Esophagus (tissue), 2 donors: ENCODE data around the gene SMARCC2. TPM values are rescaled to one million over a fixed set of nuclear protein-coding genes. Genes with fewer than 3 reads are reported as not detected.
"Not testable (repeated sequence)": the region's sequence is repeated elsewhere in the genome, so short reads cannot be mapped to it uniquely, and the experiment has no call there.

Source experiments
- H3K27ac ChIP-seq, 2 donors: one replicate each; pipeline ENCODE4 v1.5.1; 2013; ENCODE audit warnings: low read depth in 2 of 2, mild to moderate bottlenecking in 2 of 2, inconsistent platforms in 1 of 2, low read length in 1 of 2, moderate library complexity in 1 of 2
- H3K27me3 ChIP-seq, 2 donors: one replicate each; pipeline ENCODE4 v1.6.1; 2013; ENCODE audit warnings: low read length in 2 of 2, control low read depth in 1 of 2, mild to moderate bottlenecking in 1 of 2; ENCODE audit not compliant: insufficient read depth in 2 of 2, control insufficient read depth in 1 of 2
- H3K36me3 ChIP-seq, 2 donors: one replicate each; pipeline ENCODE4 v1.6.1; 2013; ENCODE audit warnings: low read length in 1 of 2; ENCODE audit not compliant: control insufficient read depth in 2 of 2, insufficient read depth in 2 of 2
- H3K4me1 ChIP-seq, 2 donors: one replicate each; pipeline ENCODE4 v1.6.1; 2013; ENCODE audit warnings: low read length in 1 of 2; ENCODE audit not compliant: control insufficient read depth in 2 of 2, insufficient read depth in 2 of 2
- H3K4me3 ChIP-seq, 2 donors: one replicate each; pipeline ENCODE4 v1.5.1; 2013; ENCODE audit warnings: low read length in 2 of 2, mild to moderate bottlenecking in 2 of 2, low read depth in 1 of 2, moderate library complexity in 1 of 2
- H3K9me3 ChIP-seq, 2 donors: one replicate each; pipeline ENCODE4 v1.6.1; 2013; ENCODE audit warnings: mild to moderate bottlenecking in 2 of 2, low read depth in 1 of 2, low read length in 1 of 2, moderate library complexity in 1 of 2; ENCODE audit not compliant: control insufficient read depth in 2 of 2, insufficient read depth in 1 of 2
- WGBS, 2 donors: extraction: QIAGEN DNeasy Blood & Tissue Kit; methylation state at CpG; one replicate each; pipeline ENCODE4 v1.1.7; 2013; 5-methylcytosine and 5-hydroxymethylcytosine counted together
- polyA plus RNA-seq, 2 donors: library from polyadenylated mRNA; stranded (reverse); fragments of 200-250 nt; gene quantifications; one replicate each; pipeline ENCODE4 v1.2.3, GENCODE V29; 2013
- donor health status: healthy with polysubstance abuse.
- donor health status: Bipolar disorder and iron deficiency.

SMARCC2 gene
- polyA plus RNA-seq, 2 donors, result 21.4 to 31.4 TPM

- H3K27ac ChIP-seq, H3K27me3 ChIP-seq, H3K4me3 ChIP-seq, H3K9me3 ChIP-seq, H3K4me1 ChIP-seq, H3K36me3 ChIP-seq: not testable (repeated sequence)
- WGBS, 2 donors, result 78 to 83% methylated on average over 11 of the region's 11 CpGs
Observed at GRCh38 chr12:56196818-56197550, 7.7 kb upstream of the SMARCC2 start.

- no peak overlapping the region for H3K27ac ChIP-seq
- WGBS, 2 donors, result 50% methylated on average over 1 of the region's 1 CpG
- no peaks in the 10 kb centered on the region for H3K27me3 ChIP-seq
- H3K9me3 ChIP-seq, result no peaks in the 10 kb centered on the region
- H3K36me3 ChIP-seq, result no peaks in the 10 kb centered on the region
- peaks cover 0 to under 1% of the 10 kb centered on the region in 2 donors for H3K4me1 ChIP-seq
- H3K4me3 ChIP-seq, result no peak overlapping the region
Observed at GRCh38 chr12:56193025-56193578, 3.8 kb upstream of the SMARCC2 start.

DNA sequence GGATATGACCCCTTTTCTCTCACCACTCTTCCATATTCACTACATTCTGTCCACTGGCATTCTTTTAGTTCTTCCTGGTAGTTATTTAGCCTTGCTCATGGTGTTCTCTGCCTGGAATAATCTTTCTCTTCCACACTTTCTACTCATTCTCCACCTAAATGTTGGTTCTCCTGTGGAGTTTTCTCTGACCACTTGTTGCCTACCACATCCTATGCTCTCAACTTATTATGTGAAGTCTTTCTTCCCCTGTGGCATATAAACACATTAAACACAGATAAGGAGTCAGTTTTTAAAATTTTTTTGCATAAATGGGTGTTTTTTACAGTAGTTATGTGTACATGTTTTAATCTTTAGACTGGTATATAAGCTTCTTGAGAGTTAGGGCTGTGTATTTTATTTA lies 3.3 kb upstream of the SMARCC2 start:
- H3K9me3 ChIP-seq, result no peaks in the 10 kb centered on the region
- H3K27ac ChIP-seq, result no peak overlapping the region
- H3K27me3 ChIP-seq, result no peaks in the 10 kb centered on the region
- H3K36me3 ChIP-seq, result no peaks in the 10 kb centered on the region
- H3K4me3 ChIP-seq, result no peak overlapping the region
- H3K4me1 ChIP-seq, result peaks cover 0 to 2% of the 10 kb centered on the region in 2 donors

GRCh38 chr12:56190695-56191155 lies 1.4 kb upstream of the SMARCC2 start:
- Histone ChIP-seq H3K36me3 (peaks cover 0 to 2% of the 10 kb centered on the region in 2 donors), H3K27me3 (no peaks in the 10 kb centered on the region), H3K9me3 (no peaks in the 10 kb centered on the region), H3K4me3 (peak overlapping the region in 1 of 2 donors; percentile 83), H3K27ac (peak overlapping the region; percentile 2 to 99), H3K4me1 (peaks cover 0 to 2% of the 10 kb centered on the region in 2 donors)
- WGBS, 2 donors, result 21 to 25% methylated on average over 9 of the region's 9 CpGs

- Histone ChIP-seq H3K4me1 (peaks cover 0 to 2% of the 10 kb centered on the region in 2 donors), H3K27me3 (no peaks in the 10 kb centered on the region), H3K4me3 (peak overlapping the region; percentile 70 to 83), H3K9me3 (no peaks in the 10 kb centered on the region), H3K36me3 (peaks cover 0 to 2% of the 10 kb centered on the region in 2 donors), H3K27ac (peak overlapping the region; percentile 78 to 99)
- 1% methylated on average over 42 of the region's 42 CpGs for WGBS, 2 donors
Observed at GRCh38 chr12:56189918-56190694, 823 bp upstream of the SMARCC2 start.

DNA sequence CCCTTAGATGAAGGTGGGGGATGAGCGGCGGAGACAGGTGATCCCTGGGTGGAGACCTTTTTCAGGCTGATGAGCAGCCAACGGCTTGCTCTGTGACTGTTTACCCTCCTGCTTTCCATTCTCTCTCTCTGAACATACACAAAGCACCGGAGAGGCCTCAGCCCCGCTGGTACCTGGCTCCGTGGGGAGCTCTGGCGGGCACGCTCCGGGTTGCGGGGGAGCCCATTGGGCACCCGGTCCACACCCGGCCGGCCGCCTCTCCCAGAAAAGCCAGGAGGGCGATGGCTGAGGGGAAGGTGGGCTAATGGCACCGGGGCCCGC lies 545 bp downstream of the SMARCC2 start:
- Histone ChIP-seq H3K36me3 (peaks cover 2 to 9% of the 10 kb centered on the region in 2 donors), H3K9me3 (no peaks in the 10 kb centered on the region), H3K4me3 (peak overlapping the region; percentile 80 to 83), H3K4me1 (peaks cover 0 to 2% of the 10 kb centered on the region in 2 donors), H3K27ac (peak overlapping the region; percentile 78 to 80), H3K27me3 (no peaks in the 10 kb centered on the region)
- 0 to 1% methylated on average over 17 of the region's 17 CpGs for WGBS, 2 donors

GRCh38 chr12:56188131-56188777 lies 1.0 kb downstream of the SMARCC2 start:
- Histone ChIP-seq H3K4me1 (peaks cover 0 to 2% of the 10 kb centered on the region in 2 donors), H3K27ac (peak overlapping the region; percentile 78 to 80), H3K36me3 (peaks cover 2 to 11% of the 10 kb centered on the region in 2 donors), H3K4me3 (peak overlapping the region; percentile 80 to 83), H3K9me3 (no peaks in the 10 kb centered on the region), H3K27me3 (no peaks in the 10 kb centered on the region)
- WGBS, 2 donors, result 8 to 9% methylated on average over 10 of the region's 10 CpGs

DNA sequence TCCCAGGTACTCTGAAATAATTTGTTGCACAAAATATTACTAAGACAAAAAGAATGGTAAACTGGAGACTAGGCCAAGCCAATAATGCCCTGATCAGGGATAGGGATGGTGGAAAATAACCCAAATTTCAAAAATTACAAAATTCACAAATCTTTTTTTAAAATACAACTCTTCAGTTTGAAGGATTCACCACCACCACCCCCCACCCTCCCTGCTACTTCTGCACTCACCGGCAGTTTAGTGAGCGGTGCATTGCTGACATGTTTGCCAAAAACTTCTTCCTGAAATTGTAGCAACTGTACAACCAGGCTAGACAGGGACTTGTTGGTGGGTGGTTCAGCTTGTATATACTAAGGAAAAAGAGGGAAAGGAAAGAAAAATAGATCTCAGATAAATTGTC lies 2.3 kb downstream of the SMARCC2 start:
- Histone ChIP-seq H3K27ac (no peak overlapping the region), H3K4me1 (peaks cover 0 to 2% of the 10 kb centered on the region in 2 donors), H3K27me3 (no peaks in the 10 kb centered on the region), H3K36me3 (peaks cover 2 to 11% of the 10 kb centered on the region in 2 donors), H3K9me3 (no peaks in the 10 kb centered on the region), H3K4me3 (no peak overlapping the region)
- WGBS, 2 donors, result 55% methylated on average over 2 of the region's 2 CpGs

DNA sequence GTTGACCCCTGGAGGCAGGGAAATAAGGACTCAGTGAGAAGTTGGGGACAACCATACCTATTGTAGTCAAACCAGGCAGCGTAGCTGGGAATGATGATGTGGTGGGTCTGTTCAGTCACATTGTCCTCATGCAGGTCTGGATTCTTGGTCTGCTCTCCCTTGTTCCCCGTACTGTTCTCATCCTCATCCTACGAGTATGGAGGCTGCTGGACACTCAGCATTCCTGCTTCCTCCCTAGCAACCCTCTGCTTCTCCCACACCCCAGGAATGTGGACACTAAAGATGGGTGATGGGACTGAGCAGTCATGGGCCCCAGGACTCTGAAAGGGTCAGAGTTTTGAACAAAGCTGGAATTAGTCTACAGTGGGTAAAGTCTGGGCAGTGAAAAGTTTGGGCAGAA lies 10.9 kb downstream of the SMARCC2 start:
- H3K27me3 ChIP-seq, result no peaks in the 10 kb centered on the region
- H3K36me3 ChIP-seq, result peaks cover 17 to 38% of the 10 kb centered on the region in 2 donors
- no peaks in the 10 kb centered on the region for H3K9me3 ChIP-seq
- no peaks in the 10 kb centered on the region for H3K4me1 ChIP-seq
- no peak overlapping the region for H3K27ac ChIP-seq
- no peak overlapping the region for H3K4me3 ChIP-seq
- 93% methylated on average over 3 of the region's 3 CpGs for whole genome bisulfite sequencing, 2 donors
